Stimulated activated CD8-positive, alpha-beta memory T cell treated with anti-CD3 and anti-CD28 coated beads, Interleukin-15, amount 100 ng/mL, for 24 hours (primary cell): ENCODE data around the gene TPT1.
"Not testable (repeated sequence)": the region's sequence is repeated elsewhere in the genome, so short reads cannot be mapped to it uniquely, and the experiment has no call there.

Experiments
- DNase-seq: peaks from one replicate; pipeline ENCODE4 v3.0.0-alpha.2; 2020; ENCODE audit warnings: low read depth

TPT1 gene

DNA sequence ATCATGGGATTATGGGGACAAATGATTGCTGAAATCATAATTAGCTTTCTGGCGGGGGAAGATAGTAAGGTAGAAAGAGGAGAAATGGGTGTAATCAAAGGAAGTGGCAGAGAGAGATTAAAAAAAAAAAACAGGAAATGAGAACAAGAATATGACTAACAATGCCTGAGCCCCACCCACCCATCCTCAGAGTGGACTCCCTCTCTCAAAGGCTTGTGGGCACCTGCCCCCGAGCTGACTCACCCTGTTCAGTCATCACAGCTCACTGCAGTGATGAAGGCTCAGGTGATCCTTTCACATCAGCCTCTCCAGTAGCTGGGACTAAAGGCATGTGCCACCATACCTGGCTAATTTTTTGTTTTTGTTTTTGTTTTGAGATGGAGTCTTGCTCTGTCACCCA lies 26.4 kb upstream of the TPT1 start:
- DNase-seq = peak; percentile 38

- DNase-seq = no peak
Observed at GRCh38 chr13:45365558-45365885, 24.5 kb upstream of the TPT1 start.

- DNase-seq = no peak
Observed at GRCh38 chr13:45364876-45365557, 24.0 kb upstream of the TPT1 start.

GRCh38 chr13:45362939-45363338 lies 22.0 kb upstream of the TPT1 start:
- no peak for DNase-seq

GRCh38 chr13:45361596-45362206 lies 20.7 kb upstream of the TPT1 start:
- no peak for DNase-seq

GRCh38 chr13:45356966-45357672 lies 16.1 kb upstream of the TPT1 start:
- DNase-seq = no peak

- no peak for DNase-seq
Observed at GRCh38 chr13:45353895-45354294, 12.9 kb upstream of the TPT1 start.

DNA sequence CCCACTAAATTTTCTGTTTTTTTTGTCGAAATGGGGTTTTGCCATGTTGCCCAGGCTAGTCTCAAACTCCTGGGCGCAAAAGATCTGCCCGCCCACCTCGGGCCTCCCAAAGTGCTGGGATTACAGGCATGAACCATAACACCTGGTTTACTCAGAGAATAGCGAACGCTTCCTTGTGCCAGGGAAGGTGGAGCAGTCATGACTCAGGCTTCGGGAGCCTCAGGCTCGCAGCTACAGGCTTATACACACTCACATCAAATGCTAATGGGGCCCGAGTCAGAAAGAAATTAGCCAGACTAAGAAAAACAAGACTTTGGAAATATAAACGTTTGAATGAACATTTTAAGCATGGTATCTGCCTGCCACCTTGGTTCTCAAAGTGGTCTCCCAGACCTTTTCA lies 11.0 kb upstream of the TPT1 start:
- no peak for DNase-seq

- no peak for DNase-seq
Observed at GRCh38 chr13:45350152-45350551, 9.2 kb upstream of the TPT1 start.

- DNase-seq = no peak
Observed at GRCh38 chr13:45349438-45349837, 8.5 kb upstream of the TPT1 start.

DNA sequence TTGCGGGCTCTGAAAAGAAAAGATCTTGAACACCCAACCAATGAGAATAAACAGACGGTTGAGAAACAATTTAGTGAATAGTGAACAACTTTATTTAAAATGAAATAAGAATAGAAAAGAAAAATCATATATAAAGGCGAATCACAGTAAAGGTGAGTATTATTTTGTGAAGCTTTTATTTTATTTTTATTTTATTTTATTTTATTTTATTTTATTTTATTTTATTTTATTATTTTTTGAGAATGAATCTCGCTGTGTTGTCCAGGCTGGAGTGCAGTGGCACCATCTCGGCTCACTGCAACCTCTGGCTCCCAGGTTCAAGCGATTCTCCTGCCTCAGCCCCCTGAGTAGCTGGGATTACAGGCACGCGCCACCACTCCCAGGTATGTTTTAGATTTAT lies 3.1 kb upstream of the TPT1 start:
- not testable (repeated sequence) for DNase-seq

DNA sequence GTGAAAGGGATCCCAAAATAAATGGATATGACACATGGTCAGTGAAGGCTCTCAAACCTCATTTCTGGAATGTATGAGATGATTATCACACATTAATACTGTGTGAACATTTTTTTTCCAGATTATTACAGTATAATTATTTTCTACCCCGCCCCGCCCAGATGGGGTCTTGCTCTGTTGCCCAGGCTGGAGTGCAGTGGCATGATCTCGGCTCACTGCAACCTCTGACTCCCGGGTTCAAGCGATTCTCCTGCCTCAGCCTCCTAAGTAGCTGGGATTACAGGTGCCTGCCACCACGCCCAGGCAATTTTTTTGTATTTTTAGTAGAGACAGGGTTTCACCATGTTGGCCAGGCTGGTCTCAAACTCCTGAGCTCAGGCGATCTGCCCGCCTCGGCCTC lies 2.1 kb upstream of the TPT1 start:
- not testable (repeated sequence) for DNase-seq

DNA sequence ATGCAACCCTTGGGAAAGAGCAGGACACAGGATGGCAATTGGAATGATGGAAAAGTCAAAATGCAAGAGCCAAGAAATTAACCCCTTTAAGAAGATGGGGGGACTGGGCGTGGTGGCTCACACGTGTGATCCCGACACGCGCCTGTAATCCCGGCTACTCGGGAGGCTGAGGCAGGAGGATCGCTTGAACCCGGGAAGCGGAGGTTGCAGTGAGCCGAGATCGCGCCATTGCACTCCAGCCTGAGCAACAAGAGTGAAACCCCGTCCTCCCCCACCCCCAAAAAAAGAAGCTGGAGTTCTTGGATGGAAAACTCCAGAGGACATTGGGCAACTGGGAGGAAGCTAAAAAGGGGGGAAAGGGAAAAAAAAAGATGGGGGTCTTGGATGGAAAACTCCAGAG lies 1.7 kb upstream of the TPT1 start:
- DNase-seq = not testable (repeated sequence)

DNA sequence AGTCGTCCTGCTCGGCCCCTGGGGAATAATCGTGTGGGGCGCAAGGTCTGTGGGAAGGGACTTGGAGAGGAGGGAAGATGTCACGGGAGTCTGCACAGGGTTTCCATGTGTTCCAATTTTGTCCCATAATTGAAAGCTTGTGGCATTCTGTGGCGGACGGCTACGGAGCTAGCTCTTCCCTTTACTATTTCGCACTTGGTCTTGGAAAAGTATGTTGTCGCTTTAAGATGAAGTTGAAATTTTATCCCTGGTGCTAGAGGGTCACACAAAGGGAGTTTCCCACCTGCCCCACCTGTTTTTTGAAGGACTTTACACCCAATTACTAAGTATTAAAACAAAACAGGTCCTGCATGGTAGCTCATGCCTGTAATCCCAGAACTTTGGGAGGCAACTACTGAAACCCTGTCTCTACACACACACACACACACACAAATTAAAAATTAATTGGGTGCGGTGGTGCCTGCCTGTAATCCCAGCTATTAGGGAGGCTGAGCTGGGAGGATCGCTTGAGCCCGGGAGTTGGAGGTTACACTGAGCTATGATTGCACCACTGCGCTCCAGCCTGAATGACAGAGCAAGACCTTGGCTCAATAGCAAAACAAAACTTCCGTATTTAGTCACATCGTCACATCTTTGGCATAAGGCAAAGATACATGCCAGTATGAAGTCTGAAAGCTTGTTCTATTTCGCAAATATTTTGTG lies 967 bp upstream of the TPT1 start:
- DNase-seq = no peak

DNA sequence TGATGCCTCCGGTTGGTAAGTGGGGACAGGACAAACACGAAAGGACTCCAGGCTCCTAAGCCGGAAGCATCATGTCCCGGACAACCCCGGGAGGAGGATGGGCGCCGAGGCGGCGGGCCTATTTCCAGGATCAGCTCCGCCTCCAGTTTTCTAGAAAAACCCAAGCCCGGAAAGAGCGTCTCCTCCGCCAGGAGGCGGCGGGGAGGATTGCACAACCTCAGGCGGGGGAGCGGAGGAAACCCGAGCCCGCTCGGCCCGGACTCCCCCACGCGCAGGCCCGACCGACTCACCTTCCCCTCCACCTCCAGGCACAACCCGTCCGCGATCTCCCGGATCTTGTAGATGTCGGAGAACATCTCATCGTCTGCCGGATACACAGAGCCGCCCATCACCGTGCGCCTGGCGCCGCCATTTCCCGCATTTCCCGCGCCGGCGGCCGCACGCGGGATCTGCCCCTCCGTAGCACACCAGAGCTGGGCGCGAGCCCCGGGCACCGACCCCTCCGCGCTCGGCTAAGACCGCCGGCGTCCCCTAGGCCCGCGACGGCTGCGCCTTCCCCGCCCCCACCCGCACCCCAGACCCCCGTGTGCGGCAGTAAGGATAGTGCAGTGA lies 455 bp downstream of the TPT1 start:
- DNase-seq = peak; percentile 52

DNA sequence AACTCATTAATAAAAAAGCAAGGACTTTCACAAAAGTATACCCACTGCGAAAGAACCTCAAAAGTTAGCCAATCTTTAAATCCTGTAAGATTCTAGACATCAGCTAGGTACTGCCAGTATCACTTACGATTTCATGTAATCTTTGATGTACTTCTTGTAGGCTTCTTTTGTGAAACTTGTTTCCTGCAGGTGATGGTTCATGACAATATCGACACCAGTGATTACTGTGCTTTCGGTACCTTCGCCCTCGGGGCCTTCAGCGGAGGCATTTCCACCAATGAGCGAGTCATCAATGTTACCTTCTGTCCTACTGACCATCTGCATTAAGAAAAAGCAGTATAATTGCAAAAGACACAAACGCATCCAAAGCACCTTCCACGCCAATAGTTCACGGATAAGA lies 1.1 kb downstream of the TPT1 start:
- DNase-seq = no peak

GRCh38 chr13:45339399-45339798 lies 1.6 kb downstream of the TPT1 start:
- DNase-seq = no peak

- no peak for DNase-seq
Observed at GRCh38 chr13:45337803-45338202, 3.2 kb downstream of the TPT1 start.

GRCh38 chr13:45337395-45337794 lies 3.6 kb downstream of the TPT1 start:
- DNase-seq = no peak

DNA sequence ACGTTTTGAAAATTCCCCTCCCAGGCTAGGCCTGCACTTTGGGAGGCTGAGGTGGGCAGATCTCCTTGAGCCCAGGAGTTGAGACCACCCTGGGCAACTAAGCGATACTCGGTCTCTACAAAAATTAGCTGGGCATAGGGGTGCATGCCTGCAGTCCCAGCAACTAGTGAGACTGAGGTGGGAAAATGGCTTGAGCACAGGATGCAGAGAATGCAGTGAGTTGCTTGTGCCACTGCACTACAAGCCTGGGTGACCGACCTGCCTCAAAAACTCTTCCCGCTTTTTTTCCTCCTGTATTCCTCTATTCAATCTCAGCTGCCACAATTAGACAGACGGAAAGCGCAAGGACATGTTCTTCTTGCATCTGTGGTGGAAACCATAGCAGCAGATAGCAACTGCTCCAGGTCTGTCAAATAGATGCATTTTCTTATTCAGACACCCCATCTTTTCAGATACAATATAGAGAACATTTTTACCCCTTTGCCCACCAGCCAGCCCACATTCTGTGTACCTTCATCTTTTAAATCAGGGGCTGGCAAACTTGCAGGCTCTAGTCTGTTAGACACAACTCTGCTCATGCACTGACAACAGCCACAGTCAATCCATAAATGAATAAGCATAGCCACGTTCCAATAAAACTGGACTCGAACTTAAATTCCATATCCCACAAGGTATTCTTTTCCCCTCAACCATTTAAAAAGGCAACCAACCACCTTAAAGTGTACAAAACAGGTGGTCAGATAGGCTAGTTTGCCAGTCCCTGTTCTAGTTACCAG lies 4.8 kb downstream of the TPT1 start:
- no peak for DNase-seq

GRCh38 chr13:45335397-45336024 lies 5.5 kb downstream of the TPT1 start:
- no peak for DNase-seq
